ENCODE data around the gene ALPP. TPM values are rescaled to one million over a fixed set of nuclear protein-coding genes. Genes with fewer than 3 reads are reported as not detected.

The ALPP gene
- total and polyA plus RNA-seq, 3 donors from 2014 or later = 0.25 to 0.87 TPM; not detected in 1

- Histone ChIP-seq H3K36me3 (ENCODE audit: low read depth, missing control alignments) (no peaks in the 10 kb centered on the region), H3K9me3 (no peaks in the 10 kb centered on the region), H3K4me1 (no peaks in the 10 kb centered on the region), H3K4me3 (no peak overlapping the region), H3K27me3 (no peaks in the 10 kb centered on the region), H3K27ac (no peak overlapping the region)
- DNase-seq = no peak
- 78 to 80% methylated on average over 16 to 19 of the region's 19 CpGs for WGBS, 2 donors
- TF ChIP-seq POLR2A (IDR thresholded peaks at IDR 0.05) (no peak), CTCF (IDR thresholded peaks at IDR 0.05) (no peak)
- intact Hi-C loops (cut with DNase I; ENCODE audit: low total_unique reads) = no loop called here
These were observed 35.7 kb upstream of the ALPP start for GRCh38 chr2:232342635-232343565.

GRCh38 chr2:232343821-232344220, 34.7 kb upstream of the ALPP start:
- Histone ChIP-seq H3K27ac (no peak overlapping the region), H3K4me3 (no peak overlapping the region), H3K36me3 (ENCODE audit: low read depth, missing control alignments) (no peaks in the 10 kb centered on the region), H3K4me1 (no peaks in the 10 kb centered on the region), H3K9me3 (no peaks in the 10 kb centered on the region), H3K27me3 (no peaks in the 10 kb centered on the region)
- DNase-seq = no peak
- intact Hi-C loops (cut with DNase I; ENCODE audit: low total_unique reads) = no loop called here
- WGBS, 2 donors = 76 to 83% methylated on average over 6 of the region's 6 CpGs
- TF ChIP-seq CTCF (IDR thresholded peaks at IDR 0.05) (no peak), POLR2A (IDR thresholded peaks at IDR 0.05) (no peak)

GRCh38 chr2:232345251-232345650, 33.3 kb upstream of the ALPP start:
- Histone ChIP-seq H3K4me1 (no peaks in the 10 kb centered on the region), H3K4me3 (no peak overlapping the region), H3K27me3 (no peaks in the 10 kb centered on the region), H3K9me3 (no peaks in the 10 kb centered on the region), H3K27ac (no peak overlapping the region), H3K36me3 (ENCODE audit: low read depth, missing control alignments) (no peaks in the 10 kb centered on the region)
- intact Hi-C loops (cut with DNase I; ENCODE audit: low total_unique reads) = no loop called here
- 94 to 97% methylated on average over 2 to 8 of the region's 8 CpGs for WGBS, 2 donors
- TF ChIP-seq POLR2A (IDR thresholded peaks at IDR 0.05) (no peak), CTCF (IDR thresholded peaks at IDR 0.05) (no peak)
- no peak for DNase-seq

GRCh38 chr2:232347369-232347768, 31.2 kb upstream of the ALPP start:
- no peak for TF ChIP-seq CTCF (IDR thresholded peaks at IDR 0.05)
- no peak for TF ChIP-seq POLR2A (IDR thresholded peaks at IDR 0.05)
- intact Hi-C loops (cut with DNase I; ENCODE audit: low total_unique reads) = no loop called here
- H3K27me3 ChIP-seq = no peaks in the 10 kb centered on the region

More at GRCh38 chr2:232347369-232347768, 31.2 kb upstream of the ALPP start:
- Histone ChIP-seq H3K4me1 (peaks cover 7% of the 10 kb centered on the region), H3K4me3 (no peak overlapping the region), H3K27ac (no peak overlapping the region), H3K9me3 (no peaks in the 10 kb centered on the region), H3K36me3 (ENCODE audit: low read depth, missing control alignments) (no peaks in the 10 kb centered on the region)
- 88 to 93% methylated on average over 6 of the region's 6 CpGs for WGBS, 2 donors
- no peak for DNase-seq

Measured in testis (tissue), 3 donors.